GM19238 (cell line): Measurements from ENCODE around the gene TMEM108.

ENCODE experiments used
- DNase-seq: peaks from one replicate; pipeline ENCODE4 v3.0.0; 2011; ENCODE audit warnings: low spot score; ENCODE audit not compliant: insufficient read length

Gene TMEM108

DNA sequence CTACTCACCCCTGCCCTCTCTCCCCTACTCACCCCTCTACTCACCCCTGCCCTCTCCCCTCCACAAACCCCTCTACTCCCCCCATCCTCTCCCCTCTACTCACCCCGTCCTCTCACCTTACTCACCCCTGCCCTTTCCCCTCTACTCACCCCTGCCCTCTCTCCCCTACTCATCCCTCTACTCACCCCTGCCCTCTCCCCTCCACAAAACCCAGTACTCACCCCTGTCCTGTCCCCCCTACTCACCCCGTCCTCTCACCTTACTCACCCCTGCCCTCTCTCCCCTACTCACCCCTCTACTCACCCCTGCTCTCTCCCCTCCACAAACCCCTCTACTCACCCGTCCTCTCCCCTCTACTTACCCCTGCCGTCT lies 375.8 kb downstream of the TMEM108 start:
- DNase-seq, result no peak

DNA sequence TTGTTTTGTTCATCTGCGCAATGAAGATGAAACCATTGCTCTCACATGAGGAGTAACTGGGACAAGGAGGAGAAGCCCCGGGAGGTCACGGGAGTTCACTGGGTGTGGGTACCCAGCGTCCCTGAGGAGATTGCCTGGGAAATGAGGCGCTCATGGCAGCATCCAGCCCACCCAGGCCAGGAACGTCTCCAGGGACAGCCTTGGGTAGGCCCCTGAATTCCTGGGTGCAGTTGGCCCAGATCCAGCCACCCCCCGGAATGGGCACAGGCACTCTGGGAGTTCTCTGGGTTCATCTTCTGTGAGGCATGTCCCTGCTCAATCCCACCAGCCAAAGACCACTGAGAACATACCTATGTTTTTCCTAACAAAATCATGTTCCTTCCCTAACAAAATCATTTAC lies 380.2 kb downstream of the TMEM108 start:
- DNase-seq, result no peak

DNA sequence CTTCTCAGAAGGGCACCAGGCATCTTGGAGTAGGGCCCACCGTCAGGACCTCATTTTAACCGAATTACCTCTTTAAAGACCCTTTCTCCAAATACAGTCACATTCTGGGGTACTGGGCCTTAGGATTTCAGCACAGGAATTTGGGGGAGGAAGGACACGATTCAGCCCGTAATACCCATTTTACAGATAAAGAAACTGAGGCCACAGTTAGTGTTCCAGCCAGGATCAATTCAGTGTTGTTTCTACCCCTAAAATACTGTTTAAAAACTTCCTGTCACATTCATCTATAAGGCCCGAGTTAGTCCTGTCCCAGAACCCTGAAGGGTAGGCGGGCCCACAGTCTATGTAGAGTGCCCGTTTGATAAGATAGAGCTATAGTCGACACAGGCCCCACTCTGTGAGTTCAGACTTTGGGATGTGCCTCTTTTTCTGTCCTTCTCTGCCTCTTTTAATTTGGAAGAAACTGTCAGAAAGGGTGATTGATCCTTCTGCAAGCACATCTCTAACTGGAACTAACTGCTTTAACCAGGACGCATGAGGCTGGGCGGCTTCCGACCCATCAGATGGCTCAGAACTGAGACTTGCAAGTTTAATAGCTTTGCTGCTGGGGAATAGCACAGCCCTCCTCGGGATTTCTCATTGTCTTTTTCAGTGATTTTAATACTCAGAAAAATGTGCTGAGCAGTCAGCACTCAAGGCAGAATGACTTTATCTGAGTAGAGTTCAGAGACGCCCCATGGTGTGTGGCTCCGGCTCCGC lies 381.1 kb downstream of the TMEM108 start:
- DNase-seq, result no peak

DNA sequence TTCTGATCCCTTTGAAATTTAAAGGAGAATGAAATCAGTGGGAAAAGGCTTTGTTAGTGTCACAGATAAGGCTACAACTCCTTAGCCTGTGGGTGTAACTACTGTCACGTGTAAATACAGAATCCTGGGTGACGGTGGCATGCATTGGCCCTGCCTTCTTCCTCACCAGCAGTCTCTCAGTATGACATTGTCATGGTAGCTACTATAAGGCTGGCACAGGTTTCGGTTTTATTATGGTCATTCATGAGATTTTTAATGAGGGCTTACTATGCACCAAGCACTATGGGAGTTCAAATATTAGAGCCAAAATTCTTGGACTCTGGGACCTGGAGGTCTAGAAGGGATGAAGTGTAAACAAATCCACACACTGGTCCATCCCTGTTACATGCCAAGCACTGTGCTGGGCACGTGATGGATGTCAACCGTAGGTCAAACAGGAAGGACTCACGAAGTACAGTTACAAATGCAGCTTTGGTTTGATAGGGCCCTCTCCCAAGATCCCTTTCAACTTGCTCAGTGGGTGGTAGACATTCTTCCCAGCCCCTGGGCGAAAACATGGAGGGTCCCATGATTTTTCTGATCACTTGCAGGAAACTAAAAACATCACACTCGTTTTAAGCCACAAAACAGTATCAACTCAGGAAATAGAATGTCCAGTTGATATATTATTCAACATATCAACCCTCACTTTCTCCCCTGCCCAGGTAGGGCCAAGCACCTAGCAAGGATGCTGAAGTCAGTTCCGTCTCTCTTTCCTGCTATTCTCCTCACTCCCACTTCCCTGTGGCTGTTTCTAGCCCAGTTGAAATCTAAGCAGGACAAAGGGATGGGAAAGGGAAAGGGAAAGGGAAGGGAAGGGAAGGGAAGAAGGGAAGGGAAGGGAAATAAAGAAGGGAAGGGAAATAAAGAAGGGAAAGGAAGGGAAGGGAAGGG lies 387.0 kb downstream of the TMEM108 start:
- DNase-seq, result no peak

DNA sequence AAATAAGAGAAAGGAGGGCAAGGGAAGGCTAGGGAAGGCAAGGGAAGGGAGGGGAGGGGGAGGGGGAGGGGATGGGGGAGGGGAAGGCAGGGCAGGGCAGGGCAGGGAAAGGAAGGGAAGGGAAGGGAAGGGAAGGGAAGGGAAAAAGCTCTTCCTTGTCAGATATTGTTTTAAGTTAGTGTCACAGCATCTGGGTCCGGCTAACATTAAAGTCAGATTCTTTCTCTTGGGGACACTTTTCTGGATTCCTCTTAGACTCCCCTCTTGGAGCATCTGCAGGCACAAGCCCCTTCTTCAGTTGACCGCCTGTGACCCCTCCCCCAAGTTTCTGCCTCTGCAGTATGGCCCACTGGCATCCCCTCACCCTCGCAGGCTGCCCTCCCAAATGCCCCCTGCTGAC lies 387.7 kb downstream of the TMEM108 start:
- DNase-seq, result no peak

DNA sequence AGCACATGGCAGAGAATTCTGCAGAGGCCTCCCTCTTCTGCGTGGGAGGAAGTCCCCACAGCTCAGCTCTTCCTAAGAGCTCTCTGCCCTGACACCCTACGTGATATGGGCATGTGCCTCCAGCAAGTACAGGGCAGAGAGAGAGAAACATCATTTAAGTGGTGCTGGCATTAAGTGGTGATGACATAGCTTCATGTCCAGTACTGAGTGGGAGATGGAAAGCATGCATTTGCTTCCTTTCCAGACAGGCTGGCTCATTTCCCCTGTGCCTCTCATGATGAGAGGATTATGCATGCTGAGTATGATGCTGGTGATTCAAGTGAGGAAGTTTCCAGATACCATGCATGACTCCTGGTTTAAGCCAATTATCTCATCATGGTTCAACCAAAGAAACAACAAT lies 388.5 kb downstream of the TMEM108 start:
- DNase-seq, result no peak

DNA sequence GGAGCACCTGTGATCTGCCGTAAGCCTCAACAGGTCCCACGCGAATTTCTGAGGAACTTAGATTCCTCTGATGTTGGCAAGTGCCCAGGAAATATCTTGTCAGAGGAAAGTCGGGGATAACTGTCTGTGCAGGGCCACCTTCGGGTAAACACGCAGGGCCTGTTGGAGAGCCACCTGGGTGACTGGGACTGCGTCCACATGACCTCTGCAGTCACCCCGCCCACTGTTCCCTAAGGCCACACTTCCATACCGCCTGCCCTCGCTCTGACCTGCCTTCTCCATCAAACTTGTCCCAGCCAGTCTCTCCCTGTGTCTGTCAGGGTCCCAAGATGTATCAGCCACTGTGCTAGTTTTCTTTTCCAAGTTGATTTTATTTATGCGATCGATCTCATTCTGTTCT lies 390.4 kb downstream of the TMEM108 start:
- DNase-seq, result no peak

DNA sequence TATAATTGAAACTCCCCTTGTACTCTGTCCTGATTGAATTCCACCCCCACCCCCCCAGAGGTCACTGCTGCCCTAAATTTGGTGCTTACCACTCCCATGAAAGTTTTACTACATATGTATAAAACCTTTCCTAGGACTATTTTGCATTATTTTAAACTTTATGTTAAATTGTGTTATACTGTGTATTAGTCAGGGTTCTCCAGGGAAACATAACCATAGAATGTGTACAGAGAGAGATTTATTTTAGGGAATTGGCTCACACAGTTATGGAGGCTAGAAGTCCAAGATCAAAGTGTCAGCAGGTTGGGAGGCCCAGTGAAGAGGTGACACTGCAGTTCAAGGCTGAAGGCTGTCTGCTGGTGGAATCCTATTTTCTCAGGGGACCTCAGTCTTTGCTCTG lies 390.9 kb downstream of the TMEM108 start:
- no peak for DNase-seq

DNA sequence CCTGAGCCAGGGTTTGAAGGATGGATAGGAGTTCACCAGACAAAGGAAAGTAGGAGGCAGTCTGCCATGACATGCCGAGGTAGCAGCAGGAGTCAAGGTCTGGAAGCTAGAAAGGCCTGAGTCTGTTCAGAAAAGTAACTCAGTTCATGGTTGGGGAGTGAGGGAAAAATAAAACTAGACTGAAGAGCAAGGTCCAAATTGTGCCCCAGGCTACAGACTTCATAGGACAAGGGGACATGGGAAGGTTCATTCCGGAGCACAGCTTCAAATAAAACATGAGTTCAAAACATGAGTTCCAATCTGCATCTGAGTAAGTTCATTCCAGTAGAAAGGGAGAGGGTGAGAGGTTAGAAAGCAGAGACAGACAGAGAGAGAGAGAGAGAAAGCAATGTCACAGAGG lies 401.4 kb downstream of the TMEM108 start:
- no peak for DNase-seq

DNA sequence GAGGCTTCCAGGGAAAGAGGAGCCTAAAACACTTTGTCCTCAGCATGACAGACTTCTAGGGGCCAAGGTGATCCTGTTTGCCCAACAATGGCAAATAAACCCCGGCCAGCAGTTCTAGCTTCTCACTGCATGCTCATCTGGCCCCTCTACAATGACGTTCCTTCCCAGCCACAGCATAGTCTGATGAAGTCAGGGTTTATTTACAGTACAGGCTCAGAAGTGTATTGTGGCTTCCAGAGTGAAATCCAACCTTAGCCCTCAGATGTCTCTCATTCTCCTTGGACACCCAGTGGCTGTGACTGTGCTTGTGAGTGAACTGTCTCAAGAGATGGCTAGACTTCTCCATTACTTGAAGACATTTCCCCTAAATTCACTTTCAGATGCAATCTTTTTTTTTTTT lies 402.5 kb downstream of the TMEM108 start:
- DNase-seq, result no peak

DNA sequence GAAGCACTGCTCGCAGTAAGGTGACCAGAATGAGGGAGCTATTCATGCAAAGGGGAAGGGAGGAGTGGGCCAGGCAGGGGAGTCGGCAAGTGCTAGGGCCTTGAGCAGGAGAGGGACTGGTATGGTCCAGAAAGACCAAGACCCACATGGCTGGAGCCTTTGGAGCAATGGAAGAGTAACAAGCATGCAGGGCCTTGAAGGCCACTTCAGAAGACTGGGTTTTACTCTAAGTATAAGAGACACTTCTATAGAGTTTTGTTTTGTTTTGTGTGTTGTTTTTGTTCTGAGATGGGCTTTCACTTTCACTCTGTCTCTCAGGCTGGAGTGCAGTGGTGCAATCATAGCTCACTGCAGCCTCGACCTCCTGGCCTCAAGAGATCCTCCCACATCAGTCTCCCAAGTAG lies 403.7 kb downstream of the TMEM108 start:
- peak; percentile 20 for DNase-seq

DNA sequence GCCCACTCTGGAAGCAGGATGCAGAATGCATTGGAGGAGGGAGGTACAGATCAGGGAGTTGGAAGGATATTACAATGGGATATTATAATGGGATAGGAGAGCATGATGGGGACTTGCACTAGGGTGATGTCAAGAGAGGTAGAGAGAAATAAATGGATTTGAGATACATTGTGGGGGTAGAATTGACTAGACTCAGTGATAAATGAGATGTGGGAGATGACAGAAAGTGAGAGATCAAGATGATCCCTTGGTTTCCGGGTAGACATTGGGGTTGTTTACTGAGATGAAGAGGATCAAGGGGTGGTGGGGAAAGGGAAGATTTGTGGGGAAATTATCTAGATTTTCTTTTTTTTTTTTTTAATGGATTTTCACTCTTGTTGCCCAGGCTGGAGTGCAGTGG lies 404.3 kb downstream of the TMEM108 start:
- no peak for DNase-seq

DNA sequence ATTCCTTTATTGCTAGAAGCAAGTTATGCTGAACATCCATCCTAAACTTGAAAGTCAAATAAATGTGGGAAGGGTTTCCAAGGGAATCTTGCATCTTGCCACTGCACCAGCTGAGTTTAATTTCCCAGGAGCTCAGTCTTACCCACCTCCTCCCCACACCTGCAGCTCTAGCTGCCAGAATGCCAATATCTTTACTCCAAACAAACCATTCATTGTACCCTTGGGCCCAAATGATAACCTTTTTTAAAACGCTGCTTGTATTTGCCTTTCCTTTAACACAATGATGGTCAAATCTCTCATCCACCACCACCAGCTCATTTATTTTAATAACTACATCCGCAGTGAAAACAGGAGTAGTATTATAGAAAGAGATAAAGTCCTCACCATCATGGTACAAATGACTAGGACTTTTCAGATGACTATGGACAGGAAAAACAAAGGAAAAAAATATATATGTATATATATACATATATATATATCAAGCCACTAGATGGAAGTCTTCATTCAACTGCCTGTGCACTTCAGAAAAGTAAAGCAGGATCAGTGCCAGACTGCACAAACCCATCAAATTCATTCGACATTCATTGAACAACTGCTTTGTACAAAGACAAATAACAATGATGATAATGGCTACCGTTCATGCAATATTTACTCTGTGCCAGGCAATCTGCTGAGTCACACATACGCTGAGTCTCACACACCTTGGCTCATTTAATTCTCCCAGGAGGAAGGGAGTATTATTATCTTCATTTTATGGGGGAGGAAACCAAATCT lies 405.6 kb downstream of the TMEM108 start:
- no peak for DNase-seq

DNA sequence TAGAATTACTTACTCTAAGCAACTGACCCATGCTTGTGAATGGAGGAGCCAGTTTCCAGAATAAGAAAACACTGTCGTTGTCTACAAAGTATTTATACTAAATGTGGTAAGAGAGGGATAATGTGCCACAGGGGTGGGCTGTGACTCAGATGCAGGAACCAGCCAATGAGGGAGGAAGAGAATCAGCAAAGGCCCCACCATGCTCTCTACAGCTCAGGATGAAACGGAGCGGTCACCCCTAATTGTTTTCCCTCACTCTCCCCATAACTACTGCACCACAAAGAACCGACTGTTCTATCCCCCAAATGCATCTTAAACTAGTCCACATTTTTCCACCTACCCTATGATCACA lies 406.2 kb downstream of the TMEM108 start:
- no peak for DNase-seq

DNA sequence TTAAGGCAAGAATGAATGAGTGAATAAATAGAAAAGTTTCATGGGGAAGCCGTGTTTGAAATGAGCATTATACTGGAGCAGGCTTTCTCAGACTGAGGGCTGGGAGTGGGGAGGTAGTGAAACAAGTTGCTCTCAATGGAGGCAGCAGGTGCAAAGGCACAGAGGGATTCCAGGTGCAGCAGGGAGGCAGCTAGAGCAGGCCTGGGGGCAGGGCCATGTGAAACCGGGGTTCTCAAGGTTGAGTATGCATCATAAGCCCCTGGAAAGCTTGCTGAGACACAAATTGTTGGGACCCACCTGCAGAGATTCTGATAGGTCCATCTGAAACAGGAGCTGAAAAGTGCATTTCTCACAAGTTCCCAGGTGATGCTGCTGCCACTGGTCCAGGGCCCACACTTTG lies 406.9 kb downstream of the TMEM108 start:
- DNase-seq, result no peak
